ENCODE results near the gene CHCHD3. TPM values are rescaled to one million over a fixed set of nuclear protein-coding genes. Genes with fewer than 3 reads are reported as not detected.

The CHCHD3 gene
- total and polyA plus RNA-seq, 2 of the 4 experiments (the other 2 are of a cell fraction): 56.9 to 141 TPM

DNA sequence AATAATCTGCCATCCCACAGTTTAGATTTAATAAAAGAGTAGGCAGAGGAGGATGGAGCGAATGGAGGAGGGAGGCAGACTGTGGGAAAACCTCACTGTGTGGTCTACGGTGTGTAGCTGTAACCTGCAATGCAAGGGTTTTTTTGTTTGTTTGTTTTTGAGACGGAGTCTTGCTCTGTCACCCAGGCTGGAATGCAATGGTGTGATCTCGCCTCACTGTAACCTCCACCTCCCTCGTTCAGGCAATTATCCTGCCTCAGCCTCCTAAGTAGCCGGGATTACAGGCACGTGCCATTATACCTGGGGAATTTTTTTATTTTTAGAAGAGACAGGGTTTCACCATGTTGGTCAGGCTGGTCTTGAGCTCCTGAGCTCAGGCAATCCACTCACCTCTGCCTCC lies 321.0 kb downstream of the CHCHD3 start:
- Histone ChIP-seq H2AK9ac (replicated peaks; ENCODE audit: low read depth, low read length, poor library complexity) (no peak overlapping the region), H2AK5ac (ENCODE audit: low read depth, low read length) (no peak overlapping the region), H3K9me1 (ENCODE audit: insufficient read depth, low read length) (no peaks in the 10 kb centered on the region), H3K9me3 (ENCODE audit: control insufficient read depth, insufficient read depth, low read length) (peaks cover 10% of the 10 kb centered on the region), H2AFZ (replicated peaks; ENCODE audit: low read length, poor library complexity) (no peak overlapping the region), H3K9ac (ENCODE audit: low read depth, low read length) (no peak overlapping the region), H3K4ac (ENCODE audit: low read depth, low read length) (no peak overlapping the region), H3K4me3 (ENCODE audit: insufficient read depth, low read depth, low read length) (no peak overlapping the region), H2BK120ac (ENCODE audit: low read depth, low read length) (no peak overlapping the region), H4K5ac (ENCODE audit: low read depth, low read length) (no peak overlapping the region), H4K91ac (ENCODE audit: insufficient read depth, low read depth, low read length) (no peak overlapping the region), H2BK5ac (ENCODE audit: low read depth, low read length, poor library complexity, severe bottlenecking) (no peak overlapping the region), H2BK15ac (ENCODE audit: low read depth, low read length) (no peak overlapping the region), H3K14ac (replicated peaks; ENCODE audit: low read depth, low read length) (no peak overlapping the region), H3K4me1 (ENCODE audit: control insufficient read depth, insufficient read depth, low read length) (no peaks in the 10 kb centered on the region), H3K27me3 (ENCODE audit: control insufficient read depth, insufficient read depth, low read length) (peaks cover 68% of the 10 kb centered on the region), H3K36me3 (ENCODE audit: control insufficient read depth, insufficient read depth, low read length) (no peaks in the 10 kb centered on the region), H3K23ac (ENCODE audit: low read depth, low read length) (no peak overlapping the region), H3K18ac (ENCODE audit: low read depth, low read length) (no peak overlapping the region), H3K4me2 (ENCODE audit: low read depth, low read length) (no peak overlapping the region), H4K8ac (ENCODE audit: low read depth in 2 of 2, low read length in 2 of 2) (no peak overlapping the region), H4K20me1 (ENCODE audit: insufficient read depth, low read length) (peaks cover 3% of the 10 kb centered on the region; the same call in 1 of the 2 replicates), H3K79me1 (ENCODE audit: low read depth in 1 of 2, low read length in 2 of 2) (no peaks in the 10 kb centered on the region), H2BK20ac (ENCODE audit: low read depth, low read length) (no peak overlapping the region), H3K27ac (ENCODE audit: insufficient read depth, low read length) (no peak overlapping the region), H3K56ac (ENCODE audit: extremely low read depth, insufficient read depth, low read length) (no peak overlapping the region)
- no TSS peak for BruUV-seq (replicated peaks)
- no CpG with 5 or more reads among the region's 7 CpGs for WGBS, 2 experiments (ENCODE audit: extremely low coverage in 2 of 2, insufficient read length in 1 of 2)
- intact Hi-C loops (cut with micrococcal nuclease) (no loop called here), dilution Hi-C loops (cut with HindIII; ENCODE audit: low sequenced_read_pairs, unreplicated experiment) (no loop called here), in situ Hi-C loops (cut with MboI; ENCODE audit: low sequenced_read_pairs) (no loop called here)
- DNase-seq (no peak), ATAC-seq (ENCODE audit: low read depth) (no peak)
- TF ChIP-seq, protein P1, sequence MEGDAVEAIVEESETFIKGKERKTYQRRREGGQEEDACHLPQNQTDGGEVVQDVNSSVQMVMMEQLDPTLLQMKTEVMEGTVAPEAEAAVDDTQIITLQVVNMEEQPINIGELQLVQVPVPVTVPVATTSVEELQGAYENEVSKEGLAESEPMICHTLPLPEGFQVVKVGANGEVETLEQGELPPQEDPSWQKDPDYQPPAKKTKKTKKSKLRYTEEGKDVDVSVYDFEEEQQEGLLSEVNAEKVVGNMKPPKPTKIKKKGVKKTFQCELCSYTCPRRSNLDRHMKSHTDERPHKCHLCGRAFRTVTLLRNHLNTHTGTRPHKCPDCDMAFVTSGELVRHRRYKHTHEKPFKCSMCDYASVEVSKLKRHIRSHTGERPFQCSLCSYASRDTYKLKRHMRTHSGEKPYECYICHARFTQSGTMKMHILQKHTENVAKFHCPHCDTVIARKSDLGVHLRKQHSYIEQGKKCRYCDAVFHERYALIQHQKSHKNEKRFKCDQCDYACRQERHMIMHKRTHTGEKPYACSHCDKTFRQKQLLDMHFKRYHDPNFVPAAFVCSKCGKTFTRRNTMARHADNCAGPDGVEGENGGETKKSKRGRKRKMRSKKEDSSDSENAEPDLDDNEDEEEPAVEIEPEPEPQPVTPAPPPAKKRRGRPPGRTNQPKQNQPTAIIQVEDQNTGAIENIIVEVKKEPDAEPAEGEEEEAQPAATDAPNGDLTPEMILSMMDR (conservative IDR thresholded peaks at IDR 0.05; ENCODE audit: low read depth, low read length): no peak
- TF ChIP-seq SMC3 (IDR thresholded peaks at IDR 0.05; ENCODE audit: low read depth, low read length) (no peak), MXI1 (IDR thresholded peaks at IDR 0.05; ENCODE audit: borderline replicate concordance, low read depth, low read length) (no peak), BHLHE40 (IDR thresholded peaks at IDR 0.05; ENCODE audit: low read depth, low read length) (no peak), CEBPB (IDR thresholded peaks at IDR 0.05; ENCODE audit: low read depth, low read length) (no peak), MAFK (IDR thresholded peaks at IDR 0.05; ENCODE audit: low read depth, low read length) (no peak), CHD1 (IDR thresholded peaks at IDR 0.05; ENCODE audit: low read depth, low read length) (no peak), MAZ (IDR thresholded peaks at IDR 0.05; ENCODE audit: borderline replicate concordance, low read depth, low read length) (no peak), FOS (IDR thresholded peaks at IDR 0.05; ENCODE audit: low read depth, low read length) (no peak), RAD21 (IDR thresholded peaks at IDR 0.05; ENCODE audit: low read length) (no peak), NFE2L2 (IDR thresholded peaks at IDR 0.05; ENCODE audit: low read depth, low read length) (no peak), RCOR1 (IDR thresholded peaks at IDR 0.05; ENCODE audit: insufficient replicate concordance, low read length) (no peak), POLR2A (IDR thresholded peaks at IDR 0.05; ENCODE audit: low read depth, low read length) (no peak), RFX5 (IDR thresholded peaks at IDR 0.05; ENCODE audit: low read depth, low read length) (no peak)
- TF ChIP-seq, protein P2, sequence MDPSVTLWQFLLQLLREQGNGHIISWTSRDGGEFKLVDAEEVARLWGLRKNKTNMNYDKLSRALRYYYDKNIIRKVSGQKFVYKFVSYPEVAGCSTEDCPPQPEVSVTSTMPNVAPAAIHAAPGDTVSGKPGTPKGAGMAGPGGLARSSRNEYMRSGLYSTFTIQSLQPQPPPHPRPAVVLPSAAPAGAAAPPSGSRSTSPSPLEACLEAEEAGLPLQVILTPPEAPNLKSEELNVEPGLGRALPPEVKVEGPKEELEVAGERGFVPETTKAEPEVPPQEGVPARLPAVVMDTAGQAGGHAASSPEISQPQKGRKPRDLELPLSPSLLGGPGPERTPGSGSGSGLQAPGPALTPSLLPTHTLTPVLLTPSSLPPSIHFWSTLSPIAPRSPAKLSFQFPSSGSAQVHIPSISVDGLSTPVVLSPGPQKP (IDR thresholded peaks at IDR 0.05; ENCODE audit: borderline replicate concordance, low read depth, low read length): no peak
- TF ChIP-seq, protein P3, sequence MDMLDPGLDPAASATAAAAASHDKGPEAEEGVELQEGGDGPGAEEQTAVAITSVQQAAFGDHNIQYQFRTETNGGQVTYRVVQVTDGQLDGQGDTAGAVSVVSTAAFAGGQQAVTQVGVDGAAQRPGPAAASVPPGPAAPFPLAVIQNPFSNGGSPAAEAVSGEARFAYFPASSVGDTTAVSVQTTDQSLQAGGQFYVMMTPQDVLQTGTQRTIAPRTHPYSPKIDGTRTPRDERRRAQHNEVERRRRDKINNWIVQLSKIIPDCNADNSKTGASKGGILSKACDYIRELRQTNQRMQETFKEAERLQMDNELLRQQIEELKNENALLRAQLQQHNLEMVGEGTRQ (IDR thresholded peaks at IDR 0.05; ENCODE audit: low read depth, low read length): no peak
- ChIA-PET CTCF (no interaction called here), POLR2A (ENCODE audit: unreplicated experiment) (no interaction called here)
